Heart left ventricle (tissue), 13 donors: ENCODE results near the gene NAT16.

Experiments used
- POLR2A ChIP-seq, 2 donors: fragments of 450-650 bp; IDR thresholded peaks; one replicate each; pipeline ENCODE4 v1.6.1; 2017; ENCODE audit warnings: antibody characterized with exemption in 2 of 2, mild to moderate bottlenecking in 2 of 2, moderate library complexity in 2 of 2
- TF ChIP-seq, protein P1 (sequence below), 12 donors: fragments of 200-600 bp; sonication (generic) in 4 of 12; IDR thresholded peaks; one replicate each; pipeline versions ENCODE4 v1.5.0 to v1.8.0; 2018 to 2022; ENCODE audit warnings: antibody characterized with exemption in 12 of 12, mild to moderate bottlenecking in 5 of 12
- donor health status: ischemic (EF 13 %, LVEDD 7.1; RV severe dilation, severe dysfunction).
- donor health status: DM: no; HTN: yes; CAD: no.
- donor health status: DM: no; HTN: no; CAD: no.
- donor health status: ischemic (EF 25% LVEDD 6.9; RV normal size, moderate dysfunction).
- donor health status: ischemic (EF 25% LVEDD 5.7; RV mildly dilated, moderate dysfunction).
- donor health status: ischemic (EF 35%, LVEDD 5.7; RV mildly dilated, moderate dysfunction).
- donor health status: nonischemic (EF 11% LVEDD 7.7; RV severe dilation, severe dysfunction).
- donor health status: DM: yes; HTN: yes; CAD: no.
- donor health status: PGD.
- donor health status: ischemic (EF 29% LVEDD 5.4; RV normal size, mild dysfunction).
- donor health status: nonischemic (EF 23%, LVEDD 6.1; RV moderate dilation, normal function).

DNA sequence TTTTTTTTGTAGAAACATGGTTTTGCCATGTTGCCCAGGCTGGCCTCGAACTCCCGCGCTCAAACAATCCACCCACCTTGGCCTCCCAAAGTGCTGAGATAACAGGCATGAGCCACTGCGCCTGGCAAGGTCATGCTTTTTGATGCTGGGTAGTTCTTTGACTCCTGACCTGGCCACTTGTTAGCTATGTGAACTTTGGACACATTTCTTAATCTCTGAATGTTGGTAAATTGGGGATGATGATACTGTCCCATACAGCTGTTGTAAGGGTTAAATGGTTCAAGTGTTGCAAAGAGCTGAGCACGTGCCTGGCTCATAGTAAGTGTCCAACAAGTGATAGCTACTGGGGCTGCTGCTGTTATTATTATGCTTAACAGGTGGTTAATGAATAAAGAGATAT is 40.2 kb upstream of the NAT16 start:
- TF ChIP-seq, protein P1, sequence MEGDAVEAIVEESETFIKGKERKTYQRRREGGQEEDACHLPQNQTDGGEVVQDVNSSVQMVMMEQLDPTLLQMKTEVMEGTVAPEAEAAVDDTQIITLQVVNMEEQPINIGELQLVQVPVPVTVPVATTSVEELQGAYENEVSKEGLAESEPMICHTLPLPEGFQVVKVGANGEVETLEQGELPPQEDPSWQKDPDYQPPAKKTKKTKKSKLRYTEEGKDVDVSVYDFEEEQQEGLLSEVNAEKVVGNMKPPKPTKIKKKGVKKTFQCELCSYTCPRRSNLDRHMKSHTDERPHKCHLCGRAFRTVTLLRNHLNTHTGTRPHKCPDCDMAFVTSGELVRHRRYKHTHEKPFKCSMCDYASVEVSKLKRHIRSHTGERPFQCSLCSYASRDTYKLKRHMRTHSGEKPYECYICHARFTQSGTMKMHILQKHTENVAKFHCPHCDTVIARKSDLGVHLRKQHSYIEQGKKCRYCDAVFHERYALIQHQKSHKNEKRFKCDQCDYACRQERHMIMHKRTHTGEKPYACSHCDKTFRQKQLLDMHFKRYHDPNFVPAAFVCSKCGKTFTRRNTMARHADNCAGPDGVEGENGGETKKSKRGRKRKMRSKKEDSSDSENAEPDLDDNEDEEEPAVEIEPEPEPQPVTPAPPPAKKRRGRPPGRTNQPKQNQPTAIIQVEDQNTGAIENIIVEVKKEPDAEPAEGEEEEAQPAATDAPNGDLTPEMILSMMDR (IDR thresholded peaks at IDR 0.05): no peak
- TF ChIP-seq POLR2A (IDR thresholded peaks at IDR 0.05): no peak
